BLaER1 treated with 17β-estradiol and CSF1 and Interleukin-3, amounts not matched to agents 10 nM and 100 nM (cell line): ENCODE results near the gene MTNR1B.

Experiments
- H3K27ac ChIP-seq, 11 experiments: shearing (Covaris generic); formaldehyde crosslinking; 2 replicates each; pipeline ENCODE4 v1.8.1; 2022
- H3K27me3 ChIP-seq, 11 experiments: shearing (Covaris generic); formaldehyde crosslinking; 2 replicates each; pipeline ENCODE4 v1.8.1; 2022
- H3K36me3 ChIP-seq, 11 experiments: shearing (Covaris generic); formaldehyde crosslinking; 2 replicates each; pipeline ENCODE4 v1.8.1; 2022
- H3K4me1 ChIP-seq, 10 experiments: shearing (Covaris generic); formaldehyde crosslinking; 2 replicates each; pipeline ENCODE4 v1.8.1; 2022
- H3K4me2 ChIP-seq, 11 experiments: shearing (Covaris generic); formaldehyde crosslinking; 2 replicates each; pipeline ENCODE4 v1.8.1; 2022
- H3K4me3 ChIP-seq, 10 experiments: shearing (Covaris generic); formaldehyde crosslinking; 2 replicates each; pipeline ENCODE4 v1.8.1; 2022
- H3K9ac ChIP-seq, 11 experiments: shearing (Covaris generic); formaldehyde crosslinking; 2 replicates each; pipeline ENCODE4 v1.8.1; 2022
- H3K9me3 ChIP-seq, 11 experiments: shearing (Covaris generic); formaldehyde crosslinking; replicated peaks in 1 of 11; 2 replicates each; pipeline ENCODE4 v1.8.1; 2022
- H4K20me1 ChIP-seq, 11 experiments: shearing (Covaris generic); formaldehyde crosslinking; 2 replicates each; pipeline ENCODE4 v1.8.1; 2022
- Cebpa-rat ChIP-seq, 11 experiments: shearing (Covaris generic); IDR thresholded peaks; 2 replicates each; pipeline ENCODE4 v1.8.1; 2022

MTNR1B gene

DNA sequence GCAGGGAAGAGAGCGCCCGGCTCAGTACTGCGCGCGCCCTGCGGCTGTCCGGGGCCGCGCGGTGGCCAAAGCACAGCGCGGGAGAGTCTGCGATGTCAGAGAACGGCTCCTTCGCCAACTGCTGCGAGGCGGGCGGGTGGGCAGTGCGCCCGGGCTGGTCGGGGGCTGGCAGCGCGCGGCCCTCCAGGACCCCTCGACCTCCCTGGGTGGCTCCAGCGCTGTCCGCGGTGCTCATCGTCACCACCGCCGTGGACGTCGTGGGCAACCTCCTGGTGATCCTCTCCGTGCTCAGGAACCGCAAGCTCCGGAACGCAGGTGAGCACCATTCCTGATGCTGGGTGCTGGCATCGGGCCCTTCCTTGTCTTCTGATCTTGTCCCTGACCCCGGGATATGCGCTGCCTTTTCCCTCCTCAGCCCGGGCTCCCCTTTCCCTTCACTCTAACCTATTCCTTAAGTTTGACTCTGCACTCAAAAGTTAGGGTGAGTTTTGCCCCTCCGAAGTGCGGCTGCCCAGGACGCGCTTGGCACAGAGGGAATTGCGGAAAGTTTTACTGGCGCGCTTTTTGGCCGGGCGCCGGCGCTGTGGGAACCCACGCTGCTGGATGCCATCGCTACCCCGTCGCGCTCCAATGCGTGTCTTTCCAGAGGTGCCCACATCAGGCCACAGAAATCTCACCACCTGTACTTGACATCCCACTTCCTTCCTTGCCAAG, at the start of gene MTNR1B:
TSS of gene MTNR1B (plus strand) at position 18 of the 714 bp plus-strand sequence. CDS start at position 93, 75 bp downstream.
- no peaks in the 10 kb centered on the region for H3K4me1 ChIP-seq
- no peak within 1 kb of the TSS for H3K4me3 ChIP-seq
- H3K27me3 ChIP-seq, result no peaks in the 10 kb centered on the region
- H3K4me2 ChIP-seq, result no peak within 1 kb of the TSS
- H3K9me3 ChIP-seq, result peaks cover 0 to 13% (median 6%) of the 10 kb centered on the region in 11 experiments; a peak in 10 of 22 replicates
- no peak for TF ChIP-seq Cebpa-rat (IDR thresholded peaks at IDR 0.05)
- H3K27ac ChIP-seq, result no peak within 1 kb of the TSS
- H3K36me3 ChIP-seq, result no peaks in the 10 kb centered on the region
- H4K20me1 ChIP-seq, result no peaks in the 10 kb centered on the region
- H3K9ac ChIP-seq, result no peak within 1 kb of the TSS

DNA sequence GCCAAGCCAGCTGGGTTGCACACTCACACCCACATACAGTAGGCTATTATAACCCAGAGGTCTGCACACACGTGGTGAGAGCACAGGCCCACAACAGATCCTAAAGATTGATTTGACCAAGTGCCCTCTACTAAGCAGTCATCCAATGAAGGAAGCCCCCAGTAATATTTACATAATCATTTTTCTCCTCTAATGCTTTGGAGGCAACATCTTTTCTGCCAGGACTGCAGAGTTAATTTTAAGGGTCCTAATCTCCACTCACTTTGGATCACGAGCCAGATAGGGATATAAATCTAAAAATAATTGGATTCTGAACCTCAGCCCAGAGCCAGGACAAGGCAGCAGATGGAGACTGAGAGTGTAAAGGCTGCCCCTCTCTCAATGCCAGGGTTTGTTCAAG, 49.1 kb upstream of the MTNR1B start:
- Histone ChIP-seq H3K9me3 (peaks cover 14 to 32% (median 26%) of the 10 kb centered on the region in 11 experiments), H3K4me1 (peaks cover 0 to 4% (median 0%) of the 10 kb centered on the region in 10 experiments; a peak in 3 of 20 replicates), H4K20me1 (no peaks in the 10 kb centered on the region), H3K36me3 (no peaks in the 10 kb centered on the region), H3K9ac (no peak overlapping the region), H3K4me3 (no peak overlapping the region), H3K27ac (no peak overlapping the region), H3K4me2 (no peak overlapping the region), H3K27me3 (no peaks in the 10 kb centered on the region)
- no peak for TF ChIP-seq Cebpa-rat (IDR thresholded peaks at IDR 0.05)

DNA sequence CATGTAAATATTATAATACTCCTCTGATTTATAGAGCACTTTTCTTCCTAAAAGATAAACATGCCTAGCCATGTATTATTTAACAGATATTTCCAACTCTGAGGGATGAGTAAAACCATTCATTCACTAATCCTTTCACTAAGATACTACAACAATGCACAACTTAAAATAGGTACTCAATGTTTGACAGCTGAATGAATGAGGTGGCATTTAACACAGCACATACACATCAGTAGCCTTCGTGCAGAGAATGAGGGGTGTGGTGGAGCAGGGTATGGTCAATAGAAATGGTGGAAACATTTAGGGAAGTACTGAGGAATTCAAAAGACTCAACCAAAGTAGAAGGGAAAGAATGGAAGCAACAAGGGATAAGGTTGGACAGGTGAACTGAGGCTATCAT, 46.7 kb upstream of the MTNR1B start:
- H3K4me1 ChIP-seq, result peaks cover 0 to 3% (median 0%) of the 10 kb centered on the region in 10 experiments; a peak in 3 of 20 replicates
- no peak for TF ChIP-seq Cebpa-rat (IDR thresholded peaks at IDR 0.05)
- H4K20me1 ChIP-seq, result no peaks in the 10 kb centered on the region
- no peak overlapping the region for H3K9ac ChIP-seq
- no peak overlapping the region for H3K27ac ChIP-seq
- H3K4me3 ChIP-seq, result no peak overlapping the region
- H3K27me3 ChIP-seq, result no peaks in the 10 kb centered on the region
- peaks cover 33 to 47% (median 38%) of the 10 kb centered on the region in 11 experiments for H3K9me3 ChIP-seq
- no peaks in the 10 kb centered on the region for H3K36me3 ChIP-seq
- H3K4me2 ChIP-seq, result no peak overlapping the region

DNA sequence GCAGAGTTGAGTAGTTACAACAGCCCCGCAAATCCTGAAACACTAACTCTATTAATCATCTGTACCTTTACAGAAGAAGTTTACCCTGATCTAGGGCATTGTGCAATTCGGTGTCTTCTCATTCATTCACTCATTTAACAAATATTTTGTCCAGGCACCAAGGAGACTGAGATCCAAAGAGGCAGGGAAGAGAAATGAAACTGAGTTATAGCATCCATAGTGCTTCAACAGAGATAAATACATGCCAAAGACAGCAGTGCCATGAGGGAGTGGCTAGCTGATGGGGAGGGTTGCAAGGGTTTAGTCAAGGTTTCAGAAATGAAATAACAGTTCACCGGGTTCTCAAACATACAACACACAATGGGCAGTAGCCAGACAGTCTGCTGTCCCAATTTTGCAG, 40.2 kb upstream of the MTNR1B start:
- Histone ChIP-seq H3K4me2 (no peak overlapping the region), H3K9me3 (peaks cover 27 to 41% (median 32%) of the 10 kb centered on the region in 11 experiments), H3K9ac (no peak overlapping the region), H3K36me3 (no peaks in the 10 kb centered on the region), H3K4me3 (no peak overlapping the region), H3K27me3 (no peaks in the 10 kb centered on the region), H3K4me1 (no peaks in the 10 kb centered on the region), H4K20me1 (no peaks in the 10 kb centered on the region), H3K27ac (no peak overlapping the region)
- no peak for TF ChIP-seq Cebpa-rat (IDR thresholded peaks at IDR 0.05)

DNA sequence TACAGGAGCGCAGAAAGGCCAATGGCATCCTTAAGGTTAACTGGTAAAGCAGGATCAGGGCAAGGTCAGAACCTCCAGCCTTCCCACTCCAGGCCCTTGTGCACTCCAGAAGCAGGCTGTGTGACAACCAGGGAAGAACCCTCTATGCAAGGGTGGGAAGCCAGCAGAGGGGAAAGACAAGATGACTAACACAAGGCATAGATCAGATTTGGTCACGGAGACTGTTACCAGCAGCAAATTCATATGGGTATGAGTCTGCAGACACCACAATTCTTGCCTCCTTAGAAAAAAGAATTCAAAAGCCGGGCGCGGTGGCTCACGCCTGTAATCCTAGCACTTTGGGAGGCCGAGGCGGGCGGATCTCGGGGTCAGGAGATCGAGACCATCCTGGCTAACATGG, 39.8 kb upstream of the MTNR1B start:
- H3K9me3 ChIP-seq, result peaks cover 23 to 37% (median 28%) of the 10 kb centered on the region in 11 experiments
- no peaks in the 10 kb centered on the region for H3K27me3 ChIP-seq
- no peaks in the 10 kb centered on the region for H3K36me3 ChIP-seq
- H4K20me1 ChIP-seq, result no peaks in the 10 kb centered on the region
- H3K27ac ChIP-seq, result no peak overlapping the region
- no peak for TF ChIP-seq Cebpa-rat (IDR thresholded peaks at IDR 0.05)
- no peak overlapping the region for H3K4me3 ChIP-seq
- H3K4me1 ChIP-seq, result no peaks in the 10 kb centered on the region
- no peak overlapping the region for H3K9ac ChIP-seq
- no peak overlapping the region for H3K4me2 ChIP-seq

DNA sequence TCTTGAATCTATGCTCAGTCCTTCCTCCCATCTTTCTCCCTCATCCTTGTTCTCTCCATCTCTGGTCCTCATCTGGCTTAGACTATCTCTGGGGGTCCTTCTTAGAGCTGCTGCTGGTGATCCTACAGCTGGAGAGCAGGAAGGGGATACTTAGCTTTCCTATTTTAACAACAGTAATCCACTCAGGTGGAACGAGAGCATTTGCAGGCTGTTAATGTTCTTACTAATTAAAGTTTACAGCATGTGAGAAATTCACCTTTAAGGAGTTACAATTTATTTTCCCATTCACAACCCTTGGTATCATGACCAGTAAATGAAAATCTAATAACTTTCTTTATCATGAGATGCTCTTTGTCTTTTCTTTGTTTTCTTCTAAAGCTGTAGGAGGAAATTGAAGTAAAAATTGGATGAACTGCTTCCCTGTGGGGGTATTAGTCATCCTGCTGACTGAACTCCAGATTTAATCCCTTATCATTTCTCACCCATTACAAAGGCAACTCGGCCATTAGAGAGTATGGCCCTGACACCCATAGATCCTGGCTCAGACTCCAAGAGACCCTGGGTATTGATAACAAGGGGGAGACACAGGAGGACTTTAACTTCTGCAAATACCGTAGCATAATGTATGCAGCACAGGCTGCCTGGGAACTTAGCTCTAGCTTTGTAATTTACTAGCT, 37.6 kb upstream of the MTNR1B start:
- no peak overlapping the region for H3K4me2 ChIP-seq
- no peak overlapping the region for H3K27ac ChIP-seq
- no peaks in the 10 kb centered on the region for H4K20me1 ChIP-seq
- H3K36me3 ChIP-seq, result no peaks in the 10 kb centered on the region
- no peak overlapping the region for H3K4me3 ChIP-seq
- H3K9ac ChIP-seq, result no peak overlapping the region
- peaks cover under 1 to 15% (median 6%) of the 10 kb centered on the region in 11 experiments; a peak in 17 of 22 replicates for H3K9me3 ChIP-seq
- TF ChIP-seq Cebpa-rat (IDR thresholded peaks at IDR 0.05), result no peak
- H3K4me1 ChIP-seq, result no peaks in the 10 kb centered on the region
- no peaks in the 10 kb centered on the region for H3K27me3 ChIP-seq

DNA sequence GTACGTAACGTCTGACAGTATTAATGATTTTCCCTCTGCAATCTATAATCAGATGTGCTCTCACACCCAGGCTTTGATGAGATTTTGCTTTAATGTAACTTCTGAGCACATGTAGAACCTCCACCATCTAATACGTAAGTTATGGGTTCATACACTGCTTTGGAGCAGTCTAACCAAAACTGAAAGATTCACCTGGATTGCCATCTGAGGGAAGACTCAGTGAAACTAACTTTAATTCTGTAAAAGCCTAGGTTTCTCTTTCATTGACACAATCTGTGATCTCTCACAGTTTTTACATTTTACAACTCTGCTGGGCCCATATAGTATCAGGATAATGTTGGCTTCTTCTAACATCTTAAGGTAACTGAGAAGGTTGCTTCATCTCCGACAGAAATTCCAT, 30.1 kb upstream of the MTNR1B start:
- H4K20me1 ChIP-seq, result no peaks in the 10 kb centered on the region

DNA sequence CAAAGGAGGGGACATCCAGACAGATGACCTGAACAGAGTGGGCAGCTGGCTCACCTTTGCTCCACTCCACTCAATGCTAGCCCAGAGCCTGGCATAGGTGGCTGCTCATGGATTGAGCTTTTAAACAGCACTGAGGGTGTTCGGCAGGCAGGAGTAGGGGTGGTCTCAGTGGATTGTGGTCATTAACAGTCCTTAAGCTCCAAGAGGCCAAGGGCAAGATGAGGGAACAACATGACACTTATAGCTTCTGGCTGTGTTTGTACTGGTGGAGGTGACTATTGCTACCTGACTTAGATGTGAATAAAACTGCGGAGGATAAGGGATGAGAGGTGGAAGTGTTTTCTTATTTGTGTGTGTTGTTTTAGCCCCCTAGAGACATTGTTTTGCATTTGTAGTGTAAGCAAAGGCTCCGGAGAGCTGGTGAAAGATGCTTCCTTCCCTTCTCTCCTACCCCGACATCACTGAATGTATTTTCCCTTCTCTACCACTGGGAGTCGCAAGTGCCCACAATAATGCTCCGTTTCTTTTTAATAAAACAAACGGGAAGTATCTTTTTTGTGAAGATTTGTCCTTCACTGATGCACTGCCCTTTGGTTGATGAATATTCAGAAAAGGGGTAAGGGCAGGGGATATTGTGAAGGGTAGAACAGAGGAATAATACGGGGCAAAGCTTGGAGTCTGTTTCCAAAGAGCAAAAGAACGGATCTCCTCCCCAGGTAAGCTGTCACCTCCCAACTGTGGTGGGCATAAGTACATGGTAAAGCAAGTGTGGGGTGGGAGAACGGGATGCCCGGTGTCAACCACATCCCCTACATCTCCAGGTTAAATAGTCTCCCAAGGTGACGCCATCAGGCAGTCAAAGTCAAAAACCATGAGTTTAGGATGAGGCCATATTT, 27.5 kb upstream of the MTNR1B start:
- Histone ChIP-seq H3K4me2 (no peak overlapping the region), H3K4me1 (no peaks in the 10 kb centered on the region), H3K27ac (no peak overlapping the region), H3K4me3 (no peak overlapping the region), H3K27me3 (no peaks in the 10 kb centered on the region), H4K20me1 (no peaks in the 10 kb centered on the region), H3K9me3 (peaks cover 0 to 11% (median 6%) of the 10 kb centered on the region in 11 experiments; a peak in 9 of 22 replicates), H3K36me3 (no peaks in the 10 kb centered on the region), H3K9ac (no peak overlapping the region)
- TF ChIP-seq Cebpa-rat (IDR thresholded peaks at IDR 0.05), result no peak

More for the DNA sequence above, 30.1 kb upstream of the MTNR1B start:
- Histone ChIP-seq H3K27me3 (no peaks in the 10 kb centered on the region), H3K4me1 (no peaks in the 10 kb centered on the region), H3K9me3 (peaks cover 0 to 11% (median 6%) of the 10 kb centered on the region in 11 experiments; a peak in 9 of 22 replicates), H3K27ac (no peak overlapping the region), H3K9ac (no peak overlapping the region), H3K4me2 (no peak overlapping the region), H3K36me3 (no peaks in the 10 kb centered on the region), H3K4me3 (no peak overlapping the region)
- no peak for TF ChIP-seq Cebpa-rat (IDR thresholded peaks at IDR 0.05)

DNA sequence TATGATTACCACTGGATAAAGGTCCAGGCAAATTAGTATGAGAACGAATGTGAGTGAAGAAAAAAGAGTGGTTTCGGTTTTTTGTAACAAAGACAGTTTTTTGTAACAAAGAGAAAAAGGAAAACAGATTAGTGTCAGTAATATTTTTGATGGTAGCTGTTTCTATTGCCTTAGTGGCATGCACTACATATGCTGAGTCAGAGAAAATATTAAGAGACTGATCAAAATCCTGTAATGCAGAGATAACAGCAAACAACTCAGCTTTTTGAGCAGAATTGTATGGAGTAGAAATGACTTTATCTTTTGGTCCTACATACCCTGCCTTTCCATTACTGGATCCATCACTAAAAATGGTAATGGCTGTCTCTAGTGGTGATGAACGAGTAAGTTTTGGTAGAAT, 22.7 kb upstream of the MTNR1B start:
- Histone ChIP-seq H4K20me1 (no peaks in the 10 kb centered on the region), H3K9ac (no peak overlapping the region), H3K36me3 (no peaks in the 10 kb centered on the region), H3K27ac (no peak overlapping the region), H3K4me1 (no peaks in the 10 kb centered on the region), H3K27me3 (no peaks in the 10 kb centered on the region), H3K4me2 (no peak overlapping the region), H3K4me3 (no peak overlapping the region), H3K9me3 (peaks cover 24 to 41% (median 31%) of the 10 kb centered on the region in 11 experiments)
- no peak for TF ChIP-seq Cebpa-rat (IDR thresholded peaks at IDR 0.05)
